Activated CD4-positive, CD25-positive, alpha-beta regulatory T cell treated with anti-CD3 and anti-CD28 coated beads, Interleukin-2, amount 50 U/mL, for 72 hours (primary cell): ENCODE data around the gene AMACR.

Experiments
- DNase-seq: peaks from one replicate; pipeline ENCODE4 v3.0.0; 2021

The AMACR gene

GRCh38 chr5:34007621-34008600 is at the start of gene AMACR:
AMACR (minus strand) TSS chr5:34008050; CDS start chr5:34008019, 31 bp downstream.
- peak; percentile 79 for DNase-seq

GRCh38 chr5:34057569-34057968 is 49.7 kb upstream of the AMACR start:
- DNase-seq, result no peak

GRCh38 chr5:34057118-34057517 is 49.3 kb upstream of the AMACR start:
- DNase-seq, result no peak

GRCh38 chr5:34055667-34056066 is 47.8 kb upstream of the AMACR start:
- DNase-seq, result no peak

- no peak for DNase-seq
Measured at GRCh38 chr5:34054400-34054729, 46.5 kb upstream of the AMACR start.

- DNase-seq, result no peak
Measured at GRCh38 chr5:34053571-34054399, 45.9 kb upstream of the AMACR start.

- DNase-seq, result no peak
Measured at GRCh38 chr5:34053133-34053532, 45.3 kb upstream of the AMACR start.

- DNase-seq, result no peak
Measured at GRCh38 chr5:34051374-34051980, 43.6 kb upstream of the AMACR start.

GRCh38 chr5:34047774-34048572 is 40.1 kb upstream of the AMACR start:
- DNase-seq, result no peak

- DNase-seq, result no peak
Measured at GRCh38 chr5:34047143-34047542, 39.3 kb upstream of the AMACR start.

GRCh38 chr5:34045996-34046395 is 38.1 kb upstream of the AMACR start:
- DNase-seq, result no peak

- DNase-seq, result no peak
Measured at GRCh38 chr5:34045023-34045422, 37.2 kb upstream of the AMACR start.

- no peak for DNase-seq
Measured at GRCh38 chr5:34043099-34043876, 35.4 kb upstream of the AMACR start, which contains the start of gene C1QTNF3. C1QTNF3 (minus strand) TSS chr5:34043213; CDS start chr5:34043125, 88 bp downstream.

- no peak for DNase-seq
Measured at GRCh38 chr5:34042321-34042720, 34.5 kb upstream of the AMACR start.

GRCh38 chr5:34041247-34041972 is 33.6 kb upstream of the AMACR start:
- no peak for DNase-seq

- DNase-seq, result no peak
Measured at GRCh38 chr5:34040472-34040871, 32.6 kb upstream of the AMACR start.

- DNase-seq, result no peak
Measured at GRCh38 chr5:34039398-34040157, 31.7 kb upstream of the AMACR start.

GRCh38 chr5:34038838-34039237 is 31.0 kb upstream of the AMACR start:
- DNase-seq, result no peak

GRCh38 chr5:34038390-34038789 is 30.5 kb upstream of the AMACR start:
- DNase-seq, result no peak

GRCh38 chr5:34037726-34038125 is 29.9 kb upstream of the AMACR start:
- no peak for DNase-seq
